Right forelimb (tissue), 1 donor: ENCODE measurements around the gene SDF4.
"Not testable (repeated sequence)": the region's sequence is repeated elsewhere in the genome, so short reads cannot be mapped to it uniquely, and the experiment has no call there.

Experiments used
- DNase-seq: peaks from one replicate; pipeline ENCODE4 v3.0.0-alpha.2; 2018

Gene SDF4

GRCh38 chr1:1259540-1259939 lies 27.7 kb upstream of the SDF4 start:
- no peak for DNase-seq

- DNase-seq, result no peak
These were observed 27.3 kb upstream of the SDF4 start for GRCh38 chr1:1259119-1259488.

- no peak for DNase-seq
These were observed 25.4 kb upstream of the SDF4 start for GRCh38 chr1:1256956-1257871.

GRCh38 chr1:1255611-1256010 lies 23.8 kb upstream of the SDF4 start:
- no peak for DNase-seq

GRCh38 chr1:1255078-1255477 lies 23.3 kb upstream of the SDF4 start:
- DNase-seq, result no peak

GRCh38 chr1:1254667-1254998 lies 22.8 kb upstream of the SDF4 start:
- DNase-seq, result no peak

- no peak for DNase-seq
These were observed 22.3 kb upstream of the SDF4 start for GRCh38 chr1:1253972-1254666.

GRCh38 chr1:1253314-1253713 lies 21.5 kb upstream of the SDF4 start:
- no peak for DNase-seq

- no peak for DNase-seq
These were observed 19.0 kb upstream of the SDF4 start for GRCh38 chr1:1250786-1251284.

GRCh38 chr1:1248009-1248913 lies 16.5 kb upstream of the SDF4 start:
- DNase-seq, result not testable (repeated sequence)

GRCh38 chr1:1247341-1247913 lies 15.6 kb upstream of the SDF4 start:
- DNase-seq, result no peak

- DNase-seq, result no peak
These were observed 15.0 kb upstream of the SDF4 start, which contains the start of gene C1QTNF12 for GRCh38 chr1:1246577-1247340. Gene C1QTNF12 (minus strand): TSS chr1:1246722. CDS start chr1:1246690, 32 bp downstream.

- DNase-seq, result no peak
These were observed 14.2 kb upstream of the SDF4 start for GRCh38 chr1:1245817-1246576.

GRCh38 chr1:1245178-1245816 lies 13.5 kb upstream of the SDF4 start:
- DNase-seq, result no peak

- no peak for DNase-seq
These were observed 12.5 kb upstream of the SDF4 start for GRCh38 chr1:1244192-1244811.

- DNase-seq, result no peak
These were observed 12.0 kb upstream of the SDF4 start for GRCh38 chr1:1243807-1244191.

- no peak for DNase-seq
These were observed 11.5 kb upstream of the SDF4 start for GRCh38 chr1:1243266-1243660.

- DNase-seq, result no peak
These were observed 10.9 kb upstream of the SDF4 start for GRCh38 chr1:1242461-1243265.

GRCh38 chr1:1241588-1242219 lies 9.9 kb upstream of the SDF4 start:
- no peak for DNase-seq
